ENCODE measurements around the gene TRMT11.
"Not testable (repeated sequence)": the region's sequence is repeated elsewhere in the genome, so short reads cannot be mapped to it uniquely, and the experiment has no call there.

TRMT11 gene

DNA sequence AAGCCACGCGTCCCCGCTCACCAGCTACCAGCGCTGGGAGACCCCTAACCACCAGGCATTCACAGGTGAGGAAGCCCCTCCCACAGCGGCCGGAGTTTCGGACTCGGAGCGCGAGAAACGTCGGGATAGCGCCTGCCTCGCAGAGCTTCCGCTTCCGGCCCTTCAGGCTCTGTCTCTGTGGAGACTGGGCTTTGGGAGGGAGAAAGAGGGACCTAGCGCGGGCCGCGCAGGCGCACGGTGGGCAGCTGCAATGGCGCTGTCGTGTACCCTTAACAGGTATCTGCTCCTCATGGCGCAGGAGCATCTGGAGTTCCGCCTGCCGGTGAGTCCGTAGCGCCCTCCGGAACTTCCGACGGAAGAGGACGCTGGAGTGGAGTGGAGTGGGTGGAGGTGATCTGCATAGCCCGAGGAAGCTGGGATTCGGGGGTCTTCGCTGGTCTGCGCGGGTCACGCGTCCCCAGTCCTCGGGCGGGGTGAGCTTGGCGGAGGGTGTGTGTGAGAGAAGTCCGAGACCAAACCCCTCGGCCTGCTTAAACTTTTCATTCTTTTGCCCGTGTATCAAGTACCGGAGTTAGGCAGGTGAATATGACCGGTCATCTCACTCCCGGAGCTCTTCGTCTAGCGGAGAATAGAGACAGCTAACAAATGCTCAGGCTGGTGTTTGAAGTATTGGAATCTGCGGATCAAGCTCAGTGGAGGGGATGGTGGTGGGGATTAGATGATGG, at the start of gene TRMT11:
Gene TRMT11, plus strand, starts transcription at position 240 of the 725 bp plus-strand sequence. Its CDS starts 11 bp downstream, at position 251.
- DNase-seq: peak; percentile 85 to 86

DNA sequence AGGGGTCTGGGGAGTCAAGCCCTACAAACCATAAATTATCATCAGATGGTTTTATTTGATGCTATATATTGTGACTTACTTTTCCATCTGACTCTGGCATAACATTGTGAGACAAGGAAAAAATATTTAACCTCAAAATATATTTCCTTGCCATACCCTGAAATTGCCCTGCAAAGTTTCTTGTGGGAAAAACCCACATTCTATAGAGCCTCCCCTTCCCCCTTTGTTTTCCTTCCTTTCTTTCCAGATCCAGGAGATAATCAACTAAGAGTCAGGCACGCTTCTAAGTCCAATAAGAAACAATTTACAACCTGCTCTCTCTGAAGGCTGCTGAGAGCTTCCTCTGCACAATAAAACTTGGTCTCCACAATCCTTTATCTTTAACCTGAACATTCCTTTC, 47.3 kb upstream of the TRMT11 start:
- DNase-seq: no peak

DNA sequence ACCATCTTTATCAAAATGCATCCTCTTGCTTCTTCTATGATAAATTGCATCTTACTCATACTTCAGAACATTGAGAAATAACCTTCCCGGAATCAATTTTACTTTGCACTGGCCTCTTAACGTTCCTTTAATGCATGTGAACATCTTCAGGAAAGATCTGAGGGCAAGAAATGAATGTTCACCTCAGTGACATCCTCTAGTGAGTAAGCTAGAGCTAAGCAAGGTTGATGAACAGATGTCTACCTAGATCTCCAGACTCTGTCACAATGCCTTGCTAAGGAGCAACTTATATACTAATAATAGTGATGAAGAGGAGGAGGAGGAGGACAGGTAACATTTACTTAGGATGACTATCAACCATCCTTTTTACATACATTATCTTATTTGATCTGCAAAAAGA, 46.5 kb upstream of the TRMT11 start:
- no peak for DNase-seq

DNA sequence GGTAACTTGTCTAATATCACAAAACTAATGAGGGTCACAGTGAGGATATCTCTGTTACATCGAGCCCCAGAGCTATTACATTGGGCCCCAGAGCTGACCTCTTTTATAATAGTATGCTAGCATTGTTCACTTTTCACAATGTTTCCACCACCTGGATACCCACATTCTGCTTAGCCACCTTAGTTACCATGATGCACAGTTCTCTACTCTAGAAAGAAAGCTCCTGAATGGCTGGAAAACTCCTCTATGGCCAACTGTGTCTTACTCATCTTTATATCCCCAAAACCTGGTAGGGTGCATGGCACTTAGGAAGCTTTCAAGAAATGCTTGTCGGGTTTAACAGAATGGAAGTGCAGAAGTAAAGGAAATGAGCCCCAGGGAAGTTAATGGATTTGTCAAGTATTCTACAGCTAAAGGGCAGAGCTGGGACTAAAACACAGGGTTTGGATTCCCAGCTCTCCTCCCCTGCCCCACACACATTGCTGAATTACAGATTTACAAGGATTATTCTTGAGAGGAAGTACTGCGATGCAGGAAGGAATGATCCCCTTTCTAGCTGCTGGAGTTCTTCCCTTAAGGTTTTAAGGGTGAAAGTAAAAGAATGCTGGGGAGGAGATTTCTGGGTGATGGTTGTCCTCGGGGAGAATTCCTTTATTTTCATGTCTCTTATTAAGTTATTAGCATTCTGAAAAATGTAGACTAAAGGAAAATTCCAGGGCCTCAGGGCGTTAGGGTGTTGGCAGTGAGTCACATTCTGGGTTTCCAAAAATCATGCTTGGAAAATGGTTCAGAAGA, 45.9 kb upstream of the TRMT11 start:
- no peak for DNase-seq

DNA sequence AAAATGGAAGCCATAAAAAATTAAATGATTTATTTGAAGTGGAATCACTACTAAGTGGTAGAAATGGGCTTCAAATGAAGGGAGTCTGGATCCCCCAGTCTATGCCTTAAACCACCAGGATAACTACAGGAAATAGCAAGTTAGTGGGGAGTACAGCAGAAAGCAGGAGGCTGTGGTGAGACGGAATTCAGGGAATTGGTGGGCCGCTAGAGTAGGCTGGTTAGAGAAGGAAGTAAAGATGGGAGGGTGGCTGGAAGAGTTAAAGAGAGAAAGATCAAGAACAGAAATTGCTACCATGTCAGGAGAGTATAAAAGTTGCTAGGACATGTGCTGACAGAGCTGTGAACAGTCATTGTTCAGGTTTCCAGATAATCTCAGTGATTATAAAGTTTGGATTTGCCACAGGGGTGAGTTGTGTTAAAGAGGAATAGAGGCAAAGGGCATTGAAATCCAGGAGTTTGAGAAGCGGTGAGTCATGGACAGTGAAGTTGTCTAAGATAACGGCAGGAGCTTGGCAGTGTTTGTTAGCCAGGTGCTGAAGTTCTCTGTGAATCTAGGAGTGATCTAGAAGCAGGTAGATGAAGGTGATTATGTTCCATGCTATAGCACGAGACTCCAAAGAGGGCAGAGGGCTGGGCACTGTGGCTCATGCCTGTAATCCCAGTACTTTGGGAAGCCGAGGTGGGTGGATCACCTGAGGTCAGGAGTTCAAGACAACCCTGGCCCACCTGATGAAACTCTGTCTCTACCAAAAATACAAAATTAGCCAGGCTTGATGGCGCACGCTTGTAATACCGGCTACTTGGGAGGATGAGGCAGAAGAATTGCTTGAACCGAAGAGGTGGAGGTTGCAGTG, 43.4 kb upstream of the TRMT11 start:
- no peak for DNase-seq

DNA sequence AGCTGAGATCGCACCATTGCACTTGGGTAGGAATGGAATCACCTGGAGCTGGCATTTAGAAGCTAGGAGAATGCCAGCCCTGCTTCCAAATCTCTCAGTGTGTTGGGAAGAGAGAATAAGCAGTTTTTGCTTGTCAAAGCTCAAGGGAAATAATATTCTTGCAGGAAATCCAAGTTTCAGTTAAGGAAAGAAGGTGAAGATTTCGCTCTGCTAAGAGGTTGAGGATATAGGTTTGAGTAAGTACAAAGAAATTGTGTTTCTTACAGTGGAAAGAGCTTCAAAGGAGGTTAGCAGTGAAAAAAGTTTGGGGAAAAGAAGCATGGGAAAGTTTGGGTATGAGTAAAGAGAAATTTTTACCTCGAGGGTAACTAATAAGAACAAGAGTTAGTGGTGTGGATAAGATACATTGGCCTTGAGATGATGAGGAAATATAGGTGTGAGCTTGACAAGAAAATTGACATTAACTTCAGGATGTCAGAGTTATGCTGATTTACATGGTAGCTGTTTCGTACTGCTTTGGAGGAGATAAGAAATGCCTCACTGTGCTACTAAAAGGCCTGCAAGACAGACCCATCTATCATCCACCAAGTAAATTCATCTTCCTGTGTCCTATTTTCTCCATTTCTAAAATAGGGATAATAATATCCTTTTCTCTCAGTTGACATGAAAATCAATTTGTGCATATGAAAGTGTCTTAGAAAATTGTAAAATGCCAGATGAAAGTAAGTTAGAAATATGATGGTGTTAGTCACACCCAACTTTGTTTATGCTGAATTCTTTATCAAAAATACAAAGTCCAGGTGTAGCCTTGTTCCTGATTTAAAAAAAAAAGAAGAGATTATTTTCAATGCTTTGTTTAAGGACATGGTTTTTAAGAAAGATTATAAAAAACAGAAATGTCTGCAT, 42.6 kb upstream of the TRMT11 start:
- DNase-seq: no peak

DNA sequence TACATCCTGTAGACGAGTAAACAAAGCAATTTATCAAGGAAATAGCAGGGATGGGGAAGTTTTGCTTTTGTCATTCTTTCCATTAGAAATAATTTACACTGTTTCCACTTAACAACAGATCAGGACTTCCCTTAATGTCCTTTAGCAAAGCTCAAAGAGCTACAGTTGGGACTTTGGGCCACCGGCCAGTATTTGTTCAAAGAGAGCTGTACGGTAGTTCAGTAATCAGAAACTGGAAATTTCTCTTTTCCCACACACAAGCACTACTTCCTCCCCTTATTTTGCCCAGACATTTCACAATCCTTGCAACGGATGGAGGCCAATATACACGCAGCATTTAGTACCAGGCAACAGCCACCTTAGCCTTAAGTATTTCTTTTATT, 41.9 kb upstream of the TRMT11 start:
- no peak for DNase-seq

DNA sequence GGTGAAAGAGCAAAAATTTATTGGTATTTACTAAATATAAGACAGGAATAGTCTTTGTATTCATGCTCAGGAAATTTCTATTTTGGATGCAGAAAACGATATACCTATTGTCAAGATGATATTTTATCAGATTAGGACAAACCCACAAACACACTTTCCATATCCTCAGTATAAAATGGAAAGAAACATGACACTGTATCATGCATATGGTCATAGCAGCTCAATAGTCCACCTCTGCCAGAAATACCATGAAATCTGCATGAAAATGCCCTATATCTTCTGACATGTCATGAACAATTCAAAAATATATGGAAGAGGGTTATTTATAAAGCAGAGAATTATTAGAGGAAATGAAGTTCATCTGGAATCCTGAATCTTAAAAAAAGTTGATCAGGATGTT, 41.4 kb upstream of the TRMT11 start:
- no peak for DNase-seq

DNA sequence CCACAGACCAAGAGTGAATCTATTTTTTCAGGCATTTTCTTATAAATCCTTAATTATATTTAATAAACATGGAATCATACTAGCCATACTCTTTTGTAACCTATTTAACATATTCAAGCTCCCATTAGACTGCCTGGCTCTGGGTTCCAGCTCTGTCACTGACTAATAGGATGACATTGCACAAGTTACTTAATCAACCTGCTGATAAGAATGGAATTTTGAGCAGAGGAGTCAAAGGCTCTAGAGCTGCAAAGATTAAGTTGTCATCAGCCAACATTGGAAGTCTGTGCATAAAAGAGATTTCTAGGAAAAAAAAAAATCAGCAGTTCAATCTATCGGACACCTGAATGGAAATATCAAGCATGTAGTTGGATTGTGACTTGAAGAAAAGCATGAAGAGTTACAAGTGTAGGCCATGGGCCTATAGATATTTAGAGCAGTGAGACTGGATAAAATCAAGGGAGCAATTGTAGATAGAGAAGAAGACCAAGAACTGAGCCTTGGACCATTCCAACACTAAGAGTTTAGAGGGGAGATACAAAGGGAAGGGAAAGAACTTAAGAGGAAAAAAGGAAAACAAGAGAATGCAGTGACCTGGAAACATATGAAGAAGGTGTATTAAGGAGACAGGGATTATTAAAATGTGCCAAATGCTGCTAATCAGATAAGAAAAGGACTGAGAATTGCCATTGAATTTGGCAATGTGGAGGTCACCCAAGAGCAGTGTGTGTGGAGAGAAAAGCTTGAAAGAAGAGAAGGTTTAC, 40.8 kb upstream of the TRMT11 start:
- no peak for DNase-seq

DNA sequence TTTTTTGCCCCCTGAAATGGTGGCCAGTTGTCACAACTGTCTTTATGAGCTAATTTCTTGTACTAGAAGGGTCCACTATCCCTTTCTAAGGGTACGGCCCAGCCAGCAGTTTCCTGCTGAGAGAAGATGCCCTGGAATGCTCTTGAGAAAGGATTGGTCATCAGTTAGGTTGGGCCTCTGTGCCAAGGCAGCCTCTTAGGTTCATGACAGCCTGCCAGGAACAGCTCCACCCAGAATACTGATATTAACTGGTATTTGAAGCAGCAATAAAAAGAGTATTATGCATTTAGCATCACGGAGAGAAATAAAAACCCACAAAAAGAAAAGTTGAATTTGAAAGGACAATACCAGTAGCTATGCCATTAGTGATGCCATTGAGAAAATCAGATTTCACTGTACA, 38.7 kb upstream of the TRMT11 start:
- no peak for DNase-seq

DNA sequence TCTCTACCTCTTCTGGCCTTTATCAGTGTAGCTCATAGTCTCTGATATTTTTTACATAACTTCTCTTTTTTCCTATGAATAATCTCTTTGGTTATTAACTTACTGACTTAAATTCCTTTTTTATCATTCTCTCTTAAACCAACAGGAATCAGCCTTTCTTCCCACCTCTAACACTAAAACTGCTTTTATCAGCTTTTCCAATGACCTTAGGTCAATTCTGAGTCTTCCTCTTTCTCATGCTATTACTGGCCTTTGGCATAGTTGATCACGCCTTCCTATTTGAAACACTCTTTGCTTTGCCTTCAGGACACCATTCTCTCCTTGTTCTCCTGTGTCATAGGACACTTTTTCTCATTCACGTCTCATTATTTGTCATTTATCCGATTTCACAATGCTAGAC, 37.9 kb upstream of the TRMT11 start:
- no peak for DNase-seq

DNA sequence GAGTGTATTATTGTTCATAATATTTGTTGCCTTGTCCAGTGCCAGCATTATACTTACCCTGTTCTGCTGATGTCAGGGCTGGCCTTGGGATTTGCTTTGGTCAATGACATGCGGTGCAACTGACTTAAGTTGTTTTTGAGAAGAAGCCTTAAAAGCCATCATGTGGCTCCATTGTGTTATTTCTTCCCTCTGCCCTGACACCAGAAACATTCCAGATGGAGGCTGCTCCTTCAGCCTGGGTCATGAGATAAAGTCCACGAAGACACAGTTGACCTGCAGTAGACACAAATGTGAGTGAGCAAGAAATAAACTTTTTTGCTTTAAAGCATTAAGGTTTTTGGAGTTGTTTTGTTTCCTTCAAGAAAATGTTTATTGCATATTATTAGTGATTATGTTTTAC, 37.3 kb upstream of the TRMT11 start:
- DNase-seq: no peak

DNA sequence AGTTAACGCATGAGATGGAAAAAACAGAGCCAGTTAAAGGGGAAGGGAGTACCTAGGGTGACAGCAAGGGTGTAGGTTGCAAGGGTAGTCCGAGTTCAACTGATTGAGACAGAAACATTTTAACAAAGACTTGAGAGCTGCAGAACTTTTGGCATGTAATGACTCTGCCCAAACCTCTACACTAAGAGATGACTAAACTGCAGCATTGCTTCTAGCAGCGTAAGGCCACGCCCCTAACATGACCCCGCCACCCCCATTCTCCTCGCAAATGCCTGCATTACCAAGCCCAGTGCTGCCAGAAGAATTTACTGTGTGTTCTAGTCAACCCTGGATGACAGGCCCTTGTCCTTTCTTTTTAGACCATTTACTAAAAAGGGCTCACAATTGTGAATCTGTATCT, 36.0 kb upstream of the TRMT11 start:
- DNase-seq: no peak

DNA sequence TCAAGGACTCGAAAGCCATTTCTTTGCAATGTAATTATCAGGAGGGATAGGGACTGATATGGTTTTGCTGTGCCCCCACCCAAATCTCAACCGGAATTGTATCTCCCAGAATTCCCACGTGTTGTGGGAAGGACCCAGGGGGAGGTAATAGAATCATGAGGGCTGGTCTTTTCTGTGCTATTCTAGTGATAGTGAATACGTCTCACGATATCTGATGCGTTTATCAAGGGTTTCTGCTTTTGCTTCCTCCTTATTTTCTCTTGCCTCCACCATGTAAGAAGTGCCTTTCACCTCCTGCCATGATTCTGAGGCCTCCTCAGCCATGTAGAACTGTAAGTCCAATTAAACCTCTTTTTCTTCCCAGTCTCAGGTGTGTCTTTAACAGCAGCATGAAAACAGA, 35.6 kb upstream of the TRMT11 start:
- DNase-seq: not testable (repeated sequence)

DNA sequence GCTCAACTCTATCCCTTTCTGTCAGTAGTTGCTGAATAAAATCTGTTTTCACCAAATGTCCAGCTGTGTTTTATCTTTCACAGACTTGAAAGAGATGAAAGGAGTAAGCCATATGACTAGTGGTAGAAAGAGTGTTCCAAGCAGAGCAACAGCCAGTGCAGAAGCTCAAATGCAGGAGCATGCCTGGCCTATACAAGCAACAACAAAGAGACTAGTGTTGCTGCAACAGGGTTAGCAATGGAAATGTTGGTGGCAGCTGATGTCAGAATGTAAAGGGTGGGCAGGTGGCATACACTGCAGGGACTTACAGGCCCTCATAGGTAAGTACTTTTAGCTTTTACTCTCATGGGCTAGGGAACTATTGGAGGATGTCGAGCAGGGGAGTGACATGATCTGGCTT, 35.0 kb upstream of the TRMT11 start:
- no peak for DNase-seq

DNA sequence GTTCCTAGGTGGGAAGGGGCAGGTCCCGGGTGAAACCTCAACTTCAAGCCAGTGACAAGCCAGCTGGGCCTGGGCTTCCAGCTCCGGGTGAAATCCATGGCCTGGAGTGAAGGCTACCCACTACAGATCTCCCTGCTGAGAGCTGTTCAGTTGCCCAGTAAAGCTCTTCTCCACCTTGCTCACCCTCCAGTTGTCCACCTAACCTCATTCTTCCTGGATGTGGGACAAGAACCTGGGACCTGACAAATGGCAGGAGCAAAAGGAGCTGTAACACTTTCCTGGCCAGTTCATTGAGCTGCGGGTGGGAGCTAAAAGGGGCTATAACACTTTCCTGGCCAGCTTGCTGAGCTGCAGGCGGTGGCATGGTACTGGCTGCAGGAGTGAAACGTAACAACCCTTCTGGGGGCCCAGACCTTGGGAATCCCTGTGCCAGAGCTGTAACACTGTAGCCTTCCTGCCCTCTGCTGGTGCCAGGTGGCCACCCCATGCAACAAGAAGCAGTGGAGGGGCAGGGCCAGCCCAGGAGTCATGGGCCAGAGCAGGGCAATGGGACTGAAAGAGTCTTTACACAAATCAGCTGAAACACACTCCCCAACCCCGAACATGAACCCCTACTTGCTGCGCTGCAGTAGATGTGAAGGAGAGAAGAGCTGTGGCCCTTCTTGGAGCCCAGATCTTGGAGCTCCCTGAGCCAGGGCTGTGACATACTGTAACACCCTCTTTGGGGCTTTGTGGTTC, 33.4 kb upstream of the TRMT11 start:
- DNase-seq: no peak

DNA sequence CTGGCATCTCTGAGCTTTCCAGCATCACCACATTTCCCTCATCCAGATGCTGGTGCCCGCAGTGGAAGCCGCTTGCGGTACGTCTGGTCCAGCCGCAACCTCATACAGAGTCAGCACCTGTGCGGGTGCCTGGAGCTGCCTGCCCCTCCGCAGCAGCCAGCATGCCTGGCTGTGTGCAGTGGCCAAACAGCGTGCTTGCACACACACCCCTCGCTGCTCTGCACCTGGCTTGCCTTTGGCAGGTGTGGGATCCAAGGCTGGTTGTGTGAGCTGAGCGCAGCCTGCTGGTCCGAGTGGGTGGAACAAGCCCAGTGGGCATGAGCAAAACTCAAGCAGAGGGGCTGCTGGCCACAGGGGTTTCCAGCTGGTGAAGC, 32.9 kb upstream of the TRMT11 start:
- DNase-seq: no peak

DNA sequence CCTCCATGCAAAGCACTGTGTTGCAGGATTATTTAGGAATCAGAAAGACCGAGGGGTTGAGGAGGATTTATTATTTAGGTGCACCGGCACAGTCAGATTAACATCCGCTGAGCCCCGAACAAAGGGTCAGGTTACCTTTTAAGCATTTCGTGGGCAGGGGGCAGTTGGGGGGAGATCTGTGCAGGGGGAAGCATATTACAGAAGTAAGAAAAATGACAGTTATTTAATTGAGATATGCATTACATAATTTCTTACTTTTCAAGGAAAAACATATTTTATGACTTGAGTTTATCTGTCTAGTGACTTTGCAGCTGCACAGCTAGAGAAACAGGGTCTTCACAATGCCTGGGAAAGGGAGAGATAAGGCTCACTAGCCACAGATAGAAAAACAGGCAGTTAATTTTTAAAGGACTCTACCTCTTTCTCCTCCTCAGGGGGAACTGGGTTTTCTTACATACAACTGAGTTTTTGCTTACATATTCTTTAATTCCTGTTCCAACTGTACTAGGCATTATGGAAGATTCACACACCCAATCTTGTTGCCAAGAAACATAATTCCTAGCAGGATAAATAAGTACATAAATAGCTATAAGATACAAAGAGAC, 31.5 kb upstream of the TRMT11 start:
- no peak for DNase-seq

DNA sequence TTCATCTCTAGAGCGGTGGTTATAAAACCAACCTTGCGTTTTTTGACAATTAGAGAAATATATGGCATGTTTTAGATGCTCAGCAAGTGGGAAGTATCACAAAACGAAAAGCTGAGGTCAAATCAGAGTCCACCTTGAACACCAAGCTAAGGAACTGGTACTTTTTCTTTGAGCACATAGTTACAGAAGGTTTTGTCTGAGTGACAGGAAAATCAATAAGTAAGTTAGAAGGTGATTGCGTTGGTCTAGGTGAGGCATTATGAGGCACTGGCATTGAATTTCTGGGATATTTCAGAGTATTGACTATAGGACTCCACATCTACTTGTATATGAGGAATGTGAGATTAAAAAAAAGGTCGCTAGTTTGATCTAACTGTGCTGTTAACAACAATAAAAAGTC, 30.4 kb upstream of the TRMT11 start:
- DNase-seq: no peak
